Natural killer cell (primary cell): ENCODE data around the gene ZFR2. TPM values are rescaled to one million over a fixed set of nuclear protein-coding genes. Genes with fewer than 3 reads are reported as not detected.

Source experiments
- ATAC-seq, 3 donors: fragments of 150-1000 bp in 2 of 3; fragments of 200-7000 bp in 1 of 3; cut with Tn5 transposase; 1 replicate in 1 of 3; 2 replicates in 2 of 3; pipeline ENCODE4 v1.10.0; 2021; ENCODE audit warnings: mild to moderate bottlenecking in 2 of 3, moderate library complexity in 2 of 3
- DNase-seq, 2 donors: peaks; one replicate each; pipeline versions ENCODE4 v3.0.0 to v3.0.0-alpha.2; 2013 to 2021; ENCODE audit warnings: mixed read lengths in 1 of 2
- H3K27ac ChIP-seq: one replicate; pipeline ENCODE4 v1.5.1; 2013; ENCODE audit warnings: mild to moderate bottlenecking, low read length
- H3K27me3 ChIP-seq: one replicate; pipeline ENCODE4 v1.6.1; 2013; ENCODE audit warnings: low read length; ENCODE audit not compliant: control insufficient read depth, insufficient read depth
- H3K36me3 ChIP-seq: one replicate; pipeline ENCODE4 v1.6.1; 2013; ENCODE audit warnings: low read length; ENCODE audit not compliant: control insufficient read depth, insufficient read depth
- H3K4me1 ChIP-seq: one replicate; pipeline ENCODE4 v1.6.1; 2013; ENCODE audit warnings: low read length; ENCODE audit not compliant: control insufficient read depth, insufficient read depth
- H3K4me3 ChIP-seq: one replicate; pipeline ENCODE4 v1.5.1; 2013; ENCODE audit warnings: low read length
- H3K9me3 ChIP-seq: one replicate; pipeline ENCODE4 v1.6.1; 2013; ENCODE audit warnings: low read length; ENCODE audit not compliant: control insufficient read depth, insufficient read depth
- H3K27ac Mint-ChIP-seq, 2 donors: one replicate each; pipeline ENCODE4 v1.8.0; 2022; ENCODE audit warnings: mild to moderate bottlenecking in 2 of 2, mixed read lengths in 2 of 2, moderate library complexity in 1 of 2
- H3K27me3 Mint-ChIP-seq, 2 donors: one replicate each; pipeline ENCODE4 v1.8.0; 2022; ENCODE audit warnings: low read depth in 2 of 2, mixed read lengths in 2 of 2
- H3K36me3 Mint-ChIP-seq: one replicate; pipeline ENCODE4 v1.8.0; 2022; ENCODE audit warnings: mixed read lengths
- H3K4me1 Mint-ChIP-seq, 2 donors: one replicate each; pipeline ENCODE4 v1.8.0; 2022; ENCODE audit warnings: mixed read lengths in 2 of 2
- H3K4me3 Mint-ChIP-seq: one replicate; pipeline ENCODE4 v1.8.0; 2022; ENCODE audit warnings: mild to moderate bottlenecking, moderate library complexity, mixed read lengths
- H3K9me3 Mint-ChIP-seq, 2 donors: one replicate each; pipeline ENCODE4 v1.8.0; 2022; ENCODE audit warnings: mixed read lengths in 2 of 2
- CTCF ChIP-seq: fragments of 200-600 bp; IDR thresholded peaks from one replicate; pipeline ENCODE4 v1.8.0; 2022; ENCODE audit warnings: antibody characterized with exemption
- WGBS: methylation state at CpG from one replicate; pipeline ENCODE4 v1.1.7; 2013; ENCODE audit warnings: missing lambda C conversion rate; ENCODE audit not compliant: insufficient coverage; 5-methylcytosine and 5-hydroxymethylcytosine counted together
- intact Hi-C: fragments of 100-400 bp; cut with micrococcal nuclease; formaldehyde crosslinking; loops from one replicate; pipeline ENCODE4 v1.14.2; 2022
- total RNA-seq, 4 donors: library from RNA; stranded (reverse); fragments of 120-200 nt in 1 of 4; gene quantifications; one replicate each; pipeline versions ENCODE4 v1.2.3 to v1.2.4, GENCODE V29; 2013 to 2022

Gene ZFR2
- total RNA-seq, 3 donors from 2014 or later (not counting 1 experiment from before 2014, with no cell fraction given): 1.6 to 4.4 (median 1.7) TPM

GRCh38 chr19:3851254-3852176 lies 17.3 kb downstream of the ZFR2 start:
- WGBS: 89% methylated on average over 11 of the region's 11 CpGs
- no peaks in the 10 kb centered on the region for H3K4me1 Mint-ChIP-seq
- peaks cover 5% of the 10 kb centered on the region for H3K9me3 ChIP-seq
- peaks cover 3% of the 10 kb centered on the region for H3K4me1 ChIP-seq
- intact Hi-C loops: loop anchor here (1.0 kb wide), 1 partner anchor 353 kb away; no protein-coding TSS in a partner anchor
- no peak overlapping the region for H3K4me3 Mint-ChIP-seq
- DNase-seq: no peak
- H3K27ac Mint-ChIP-seq: peak overlapping the region in 1 of 2 donors; percentile 27
- no peaks in the 10 kb centered on the region for H3K27me3 ChIP-seq
- peaks cover 0 to 2% of the 10 kb centered on the region in 2 donors for H3K27me3 Mint-ChIP-seq
- H3K27ac ChIP-seq: no peak overlapping the region
- no peaks in the 10 kb centered on the region for H3K36me3 ChIP-seq
- no peak for ATAC-seq
- H3K9me3 Mint-ChIP-seq: no peaks in the 10 kb centered on the region
- no peaks in the 10 kb centered on the region for H3K36me3 Mint-ChIP-seq
- H3K4me3 ChIP-seq: no peak overlapping the region
- no peak for TF ChIP-seq CTCF

- no peaks in the 10 kb centered on the region for H3K4me1 Mint-ChIP-seq
- Histone ChIP-seq H3K9me3 (peaks cover 5% of the 10 kb centered on the region), H3K4me1 (peaks cover 3% of the 10 kb centered on the region), H3K4me3 (no peak overlapping the region), H3K27me3 (no peaks in the 10 kb centered on the region), H3K27ac (no peak overlapping the region), H3K36me3 (no peaks in the 10 kb centered on the region)
- H3K27ac Mint-ChIP-seq: peak overlapping the region in 1 of 2 donors; percentile 27
- H3K4me3 Mint-ChIP-seq: no peak overlapping the region
- no peaks in the 10 kb centered on the region for H3K27me3 Mint-ChIP-seq
- 80% methylated on average over 5 of the region's 6 CpGs for WGBS
- no peaks in the 10 kb centered on the region for H3K9me3 Mint-ChIP-seq
- H3K36me3 Mint-ChIP-seq: no peaks in the 10 kb centered on the region
- no peak for TF ChIP-seq CTCF
- no peak for DNase-seq
- ATAC-seq: no peak
- intact Hi-C loops: no loop called here
Measured at GRCh38 chr19:3850320-3850972, 18.4 kb downstream of the ZFR2 start.

- Mint-ChIP-seq H3K9me3 (no peaks in the 10 kb centered on the region), H3K36me3 (no peaks in the 10 kb centered on the region), H3K27me3 (no peaks in the 10 kb centered on the region), H3K4me3 (no peak overlapping the region), H3K4me1 (no peaks in the 10 kb centered on the region), H3K27ac (no peak overlapping the region)
- no peak for TF ChIP-seq CTCF
- 91% methylated on average over 12 of the region's 12 CpGs for WGBS
- Histone ChIP-seq H3K27me3 (no peaks in the 10 kb centered on the region), H3K4me1 (peaks cover 3% of the 10 kb centered on the region), H3K27ac (no peak overlapping the region), H3K36me3 (no peaks in the 10 kb centered on the region), H3K9me3 (peaks cover 5% of the 10 kb centered on the region), H3K4me3 (no peak overlapping the region)
- ATAC-seq (no peak), DNase-seq (no peak)
- intact Hi-C loops: no loop called here
Measured at GRCh38 chr19:3849787-3850186, 19.1 kb downstream of the ZFR2 start.
